GM18861 (cell line): Measurements from ENCODE around the gene WWOX.
A peak's percentile ranks its signal among the peaks of the same experiment; 100 is the strongest.

Experiments
- ATAC-seq: cut with Tn5 transposase; IDR thresholded peaks from one replicate; pipeline ENCODE4 v1.9.1; 2021; ENCODE audit not compliant: unreplicated experiment

WWOX gene

DNA sequence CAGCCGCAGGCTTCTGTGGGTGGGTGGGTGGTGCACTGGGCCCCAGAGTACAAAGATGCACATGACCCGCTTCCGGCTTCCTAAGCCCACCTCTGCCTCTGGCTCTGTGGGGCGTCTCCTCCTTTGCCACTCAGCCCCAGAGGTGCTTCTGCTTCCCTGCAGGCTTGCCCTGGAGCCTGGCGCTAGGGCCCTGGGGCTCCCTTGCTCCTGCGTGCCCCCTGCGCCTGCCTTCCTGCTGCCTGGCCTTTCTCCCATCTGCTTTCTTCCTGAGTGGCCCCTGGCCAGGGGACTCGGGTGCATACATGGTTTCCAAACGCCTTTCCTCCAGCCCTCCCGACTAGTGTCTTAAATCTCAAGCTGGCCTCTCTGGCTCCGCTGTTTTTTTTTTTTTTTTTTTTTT is 3.4 kb downstream of the WWOX start:
- ATAC-seq, result no peak

DNA sequence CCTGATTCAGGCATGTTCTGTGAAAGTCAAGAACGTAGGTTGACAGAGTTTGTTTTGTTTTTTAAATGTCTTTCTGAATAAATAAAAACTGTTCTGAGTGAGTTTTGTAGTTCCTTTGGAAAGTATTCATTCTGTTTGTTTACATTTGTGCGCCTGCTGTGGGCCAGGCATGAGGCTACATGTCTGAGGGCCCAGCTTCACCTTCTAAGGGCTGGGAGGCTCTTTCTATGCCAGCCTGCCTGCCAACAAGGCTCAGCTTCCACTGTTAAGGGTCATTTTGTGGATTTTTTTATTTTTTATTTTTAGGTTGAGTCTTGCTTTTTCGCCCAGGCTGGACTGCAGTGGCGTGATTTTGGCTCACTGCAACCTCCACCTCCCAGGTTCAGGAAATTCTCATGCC is 6.1 kb downstream of the WWOX start:
- no peak for ATAC-seq

DNA sequence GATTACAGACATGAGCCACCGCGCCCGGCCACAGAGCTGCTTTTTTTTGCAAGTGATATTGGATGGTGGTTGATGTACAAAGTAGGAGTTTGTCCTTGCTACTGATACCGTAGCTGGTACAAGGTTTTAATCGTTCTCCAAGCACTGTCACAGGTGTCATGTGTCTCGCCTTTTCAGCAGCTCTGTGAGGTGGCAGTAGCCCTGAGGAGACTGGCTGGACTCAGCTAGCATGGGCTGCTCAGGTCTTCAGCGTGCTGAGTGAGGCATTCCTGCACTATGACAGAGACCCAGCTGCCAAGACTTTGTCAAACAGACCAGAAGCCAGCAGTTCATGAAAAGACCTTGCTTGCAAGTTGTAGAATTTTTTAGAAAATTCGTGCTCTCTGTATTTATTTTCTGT is 7.2 kb downstream of the WWOX start:
- no peak for ATAC-seq

DNA sequence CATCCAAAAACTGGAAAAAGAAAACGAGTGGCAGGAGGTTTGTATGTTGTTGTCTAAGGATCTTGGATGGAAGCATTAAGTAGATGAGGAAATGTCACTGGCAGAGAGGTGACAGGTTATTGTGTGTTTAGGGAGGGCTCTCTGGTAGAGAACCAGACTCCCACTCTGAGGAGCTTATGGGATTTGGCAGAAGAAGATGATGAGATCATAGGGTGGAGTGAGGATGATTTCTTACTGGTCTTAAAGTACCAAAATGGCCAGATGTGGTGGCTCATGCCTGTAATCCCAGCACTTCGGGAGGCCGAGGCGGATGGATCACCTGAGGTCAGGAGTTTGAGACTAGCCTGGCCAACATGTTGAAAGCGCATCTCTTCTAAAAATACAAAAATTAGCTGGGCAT is 9.0 kb downstream of the WWOX start:
- ATAC-seq, result no peak

DNA sequence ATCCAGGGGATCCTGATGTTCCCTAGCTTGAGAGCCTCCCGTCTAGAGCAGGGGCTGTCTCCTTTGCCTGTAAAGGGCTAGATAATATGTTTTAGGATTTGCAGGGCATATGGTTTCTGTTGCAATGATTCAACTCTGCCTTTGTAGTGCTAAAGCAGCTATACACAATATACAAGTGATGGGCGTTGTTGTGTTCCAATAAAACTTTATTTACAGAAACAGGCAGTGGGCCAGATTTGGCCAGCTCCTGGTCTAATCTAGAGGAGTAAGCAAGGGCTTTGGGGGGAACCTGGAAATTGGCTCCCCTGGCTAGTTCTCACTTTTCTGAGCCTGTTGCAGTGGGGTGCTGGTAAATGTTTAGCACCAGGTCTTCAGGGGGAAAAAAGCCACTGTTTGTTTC is 13.8 kb downstream of the WWOX start:
- no peak for ATAC-seq

DNA sequence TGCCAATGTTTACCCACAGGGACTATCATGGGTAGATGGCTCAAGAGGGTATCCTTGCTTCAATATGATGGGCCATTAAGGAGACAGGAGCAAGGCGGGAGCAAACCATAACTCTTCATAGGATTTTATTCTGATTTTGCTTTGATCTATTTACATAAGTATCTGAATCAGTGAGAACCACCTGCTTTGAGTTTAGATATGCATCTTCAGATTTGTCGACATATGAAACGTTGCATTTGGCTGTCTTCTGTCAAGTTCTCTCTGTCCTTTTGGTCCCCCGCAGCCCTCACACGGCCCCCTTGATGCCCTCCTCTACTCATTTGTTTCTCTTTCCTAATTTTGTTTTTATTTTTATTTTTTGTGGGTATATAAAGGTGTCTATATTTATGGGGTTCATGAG is 16.2 kb downstream of the WWOX start:
- ATAC-seq, result no peak

DNA sequence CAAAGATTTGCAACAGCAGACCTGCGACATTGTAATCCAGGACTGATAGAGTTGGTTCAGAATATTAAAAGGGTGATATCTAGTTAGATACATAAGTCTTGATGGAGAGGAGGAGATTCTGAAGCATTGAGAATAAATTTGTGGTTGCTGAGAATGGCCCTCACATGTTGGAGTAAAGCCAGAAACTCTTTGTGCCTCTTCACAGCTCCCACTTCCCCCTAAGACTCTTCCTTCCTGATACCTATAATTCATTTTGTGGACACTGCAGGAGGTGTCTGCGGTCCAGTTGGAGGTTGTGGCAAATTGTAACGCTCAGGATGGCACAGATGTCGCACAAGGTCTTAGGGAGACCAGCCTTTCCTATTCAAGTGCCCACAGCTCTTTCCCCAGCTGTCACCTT is 17.5 kb downstream of the WWOX start:
- no peak for ATAC-seq

DNA sequence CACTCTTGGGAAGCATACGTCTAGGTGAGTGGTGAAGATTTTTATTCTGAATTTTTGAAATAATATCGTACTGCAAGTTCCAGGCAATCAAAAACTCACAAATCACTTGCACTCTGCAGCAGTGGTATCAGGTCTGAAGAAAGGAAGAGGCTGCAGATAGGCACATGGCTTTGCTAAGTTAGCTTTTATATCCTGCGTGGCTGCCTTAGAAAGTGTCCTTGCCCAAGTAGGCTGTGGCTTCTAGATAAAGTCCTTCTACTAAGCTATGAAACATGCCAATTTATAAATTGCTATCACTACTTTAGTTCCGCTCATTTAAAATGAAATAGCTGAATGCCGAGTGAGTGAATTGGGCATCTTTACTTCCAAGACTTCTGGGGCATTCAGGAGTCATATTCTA is 17.9 kb downstream of the WWOX start:
- ATAC-seq, result no peak

DNA sequence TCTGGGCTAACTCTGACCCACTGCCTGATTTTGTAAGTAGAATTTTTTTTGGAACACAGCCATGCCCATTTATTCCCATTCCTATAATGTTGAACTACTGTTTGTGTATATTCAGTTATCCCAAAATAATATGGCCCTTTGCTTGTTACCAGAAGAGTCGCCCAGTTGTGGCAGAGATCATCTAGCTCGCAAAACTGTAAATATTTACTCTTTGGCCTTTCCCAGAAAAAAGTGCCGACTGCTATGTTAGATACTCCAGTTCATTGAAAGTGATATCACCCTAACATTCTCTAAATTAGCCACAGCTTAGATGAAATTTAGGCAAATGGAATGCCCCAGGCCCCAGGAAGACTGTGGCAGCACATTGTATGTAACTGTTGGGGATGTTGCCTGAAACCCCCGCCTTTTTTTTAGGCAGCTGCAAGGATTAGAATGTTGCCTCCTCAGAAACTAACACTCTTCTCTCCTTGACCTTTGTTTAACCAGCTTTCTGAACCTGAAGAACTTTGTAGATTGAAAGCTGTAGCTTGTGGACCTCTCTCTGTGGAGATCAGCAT is 19.1 kb downstream of the WWOX start:
- no peak for ATAC-seq

DNA sequence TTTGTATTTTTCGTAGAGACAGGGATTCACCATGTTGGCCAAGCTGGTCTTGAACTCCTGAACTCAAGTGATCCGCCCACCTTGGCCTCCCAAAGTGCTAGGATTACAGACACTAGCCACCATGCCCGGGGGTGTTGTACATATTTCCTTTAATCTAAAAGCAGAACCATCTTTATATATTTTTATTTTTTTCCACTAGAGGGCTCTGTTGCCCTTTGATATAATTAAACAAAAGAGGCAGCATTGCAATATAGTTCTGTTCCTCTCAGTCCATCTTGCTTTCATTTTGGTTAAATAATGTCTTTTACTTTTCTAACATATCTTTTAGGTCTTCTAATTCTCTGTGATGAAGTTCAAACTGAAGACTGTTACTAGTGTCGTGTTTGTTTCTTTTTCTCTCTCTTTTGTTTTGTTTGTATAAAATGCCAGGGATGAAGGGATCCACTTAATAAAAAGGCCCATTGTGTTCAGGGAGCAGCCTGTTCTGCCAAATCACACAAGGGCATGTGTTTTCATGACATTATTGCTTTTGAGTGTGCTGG is 23.4 kb downstream of the WWOX start:
- peak; percentile 80 for ATAC-seq

DNA sequence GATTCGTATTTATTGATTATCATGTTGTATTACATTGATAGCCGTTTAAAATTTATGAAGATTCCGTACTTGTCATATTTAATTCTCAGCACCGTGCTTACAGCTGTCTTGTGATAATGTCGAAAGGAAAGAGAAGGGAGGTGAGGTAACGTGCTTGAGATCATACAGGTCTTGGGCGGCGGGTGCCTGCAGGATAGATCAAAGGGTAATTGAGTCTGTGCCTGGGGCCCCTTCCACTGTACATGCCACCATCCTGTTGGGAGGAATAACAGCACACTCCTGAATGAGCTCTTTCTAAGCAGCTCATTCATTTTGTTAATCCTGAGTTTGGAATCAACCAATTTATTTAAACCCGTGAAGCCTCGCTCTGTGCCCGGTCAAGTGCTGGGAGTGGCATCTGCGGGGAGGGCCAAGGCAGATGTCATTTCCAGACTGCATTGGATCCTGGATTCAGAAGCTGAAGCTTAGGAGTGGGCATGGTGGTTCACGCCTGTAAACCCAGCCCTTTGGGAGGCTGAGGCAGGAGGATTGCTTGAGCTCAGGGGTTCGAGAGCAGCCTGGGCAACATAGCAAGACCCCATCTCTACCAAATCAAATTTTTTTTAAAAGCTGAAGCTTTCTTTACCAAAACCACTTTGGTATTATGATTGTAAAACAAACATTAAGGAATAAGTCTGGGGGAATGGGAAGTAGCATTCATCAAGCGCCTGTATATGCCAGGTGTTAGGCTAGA is 25.8 kb downstream of the WWOX start:
- no peak for ATAC-seq

DNA sequence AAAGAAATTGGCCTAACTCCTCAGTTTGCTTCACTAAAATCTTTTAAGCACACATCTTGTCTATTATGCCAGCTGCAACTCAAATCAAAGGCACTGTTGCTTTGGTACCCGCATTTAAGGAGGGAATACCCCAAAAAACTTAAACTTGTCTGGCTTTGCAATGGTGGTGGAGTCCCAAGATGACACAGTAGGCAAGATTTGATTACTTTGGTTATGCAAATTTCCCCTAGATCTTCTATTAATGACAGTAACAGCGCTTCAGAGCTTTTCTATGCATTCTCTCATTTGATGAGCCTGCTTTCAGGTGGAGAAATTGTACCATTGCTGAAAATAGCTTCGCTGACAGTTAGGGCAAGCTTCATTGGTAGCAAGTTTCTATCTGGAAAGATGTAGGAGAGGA is 27.2 kb downstream of the WWOX start:
- ATAC-seq, result no peak

DNA sequence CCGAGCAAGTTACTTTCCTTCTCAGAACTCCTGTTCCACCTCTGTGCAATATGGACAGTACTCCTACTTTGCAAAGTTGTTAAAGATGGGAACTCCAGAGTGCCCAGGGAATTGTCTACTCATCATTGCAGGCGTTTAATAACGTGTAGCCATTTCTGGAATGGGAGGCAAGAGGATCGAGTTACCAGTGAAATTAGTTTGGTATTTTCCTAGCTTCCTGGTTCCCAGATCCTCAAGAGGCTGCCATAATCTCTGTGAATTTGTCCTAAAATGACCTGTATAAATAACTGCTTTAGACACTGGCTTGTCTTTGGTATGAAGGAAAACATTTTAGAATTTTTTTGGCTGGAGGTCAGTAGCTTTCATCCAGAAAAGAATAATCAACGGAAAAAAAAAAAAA is 27.7 kb downstream of the WWOX start:
- no peak for ATAC-seq

DNA sequence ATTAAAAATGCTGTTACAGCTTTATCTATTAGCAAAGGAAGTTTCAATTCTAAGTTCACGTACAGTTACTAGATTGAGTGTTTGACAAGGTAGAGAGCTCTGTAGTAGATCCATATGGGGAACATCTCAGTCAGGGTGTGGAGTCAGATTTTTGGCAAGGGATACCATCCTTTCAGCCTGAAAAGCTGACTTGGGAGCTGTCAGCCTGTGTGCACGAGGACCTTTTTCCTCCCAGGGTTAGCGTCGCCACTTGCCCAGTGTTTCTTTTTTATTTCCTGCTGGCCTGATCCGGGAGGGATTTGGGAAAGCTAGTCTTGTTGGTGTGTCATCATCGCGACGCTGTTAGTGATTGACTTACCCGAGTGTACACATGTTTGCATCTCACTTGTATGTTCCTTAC is 29.5 kb downstream of the WWOX start:
- ATAC-seq, result no peak

DNA sequence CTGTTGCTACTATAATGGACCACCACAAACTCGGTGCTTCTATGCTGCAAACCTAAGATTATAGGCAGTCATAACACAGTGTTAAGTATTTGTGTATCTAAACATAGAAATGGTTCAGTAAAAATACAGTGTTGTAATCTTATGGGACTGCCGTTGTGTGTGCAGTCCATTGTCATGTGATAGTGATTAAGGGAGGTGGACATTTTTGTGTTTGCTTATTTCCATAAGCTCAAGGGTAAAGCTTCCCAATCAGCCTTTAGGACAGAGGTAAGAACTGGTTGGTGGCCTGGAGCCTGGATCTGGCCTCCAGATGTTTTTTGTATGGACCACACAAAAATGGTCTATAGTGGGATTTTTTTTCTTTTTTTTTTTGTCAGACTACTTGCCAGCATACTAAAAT is 29.9 kb downstream of the WWOX start:
- ATAC-seq, result no peak

DNA sequence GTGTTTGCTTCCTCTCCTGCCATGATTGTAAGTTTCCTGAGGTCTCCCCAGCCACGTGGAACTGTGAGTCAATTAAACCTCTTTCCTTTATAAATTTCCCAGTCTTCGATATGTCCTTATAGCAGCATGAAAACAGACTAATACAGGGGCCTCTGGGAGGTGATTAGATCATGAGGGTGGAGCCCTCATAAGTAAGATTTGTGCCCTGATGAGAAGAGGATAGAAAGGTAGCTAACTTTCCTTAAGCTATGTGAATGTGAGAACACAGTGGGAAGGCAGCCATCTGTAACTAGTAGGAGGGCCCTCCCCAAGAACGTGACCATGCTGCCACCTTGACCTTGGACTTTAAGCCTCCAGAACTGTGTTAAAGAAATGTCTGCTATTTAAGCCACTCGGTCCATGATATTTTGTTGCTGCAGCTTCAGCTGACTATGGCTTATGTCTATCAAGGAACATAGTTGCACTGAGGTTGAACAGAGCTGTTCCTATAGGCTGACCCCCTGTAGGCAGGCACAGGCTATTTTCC is 30.7 kb downstream of the WWOX start:
- ATAC-seq, result no peak

DNA sequence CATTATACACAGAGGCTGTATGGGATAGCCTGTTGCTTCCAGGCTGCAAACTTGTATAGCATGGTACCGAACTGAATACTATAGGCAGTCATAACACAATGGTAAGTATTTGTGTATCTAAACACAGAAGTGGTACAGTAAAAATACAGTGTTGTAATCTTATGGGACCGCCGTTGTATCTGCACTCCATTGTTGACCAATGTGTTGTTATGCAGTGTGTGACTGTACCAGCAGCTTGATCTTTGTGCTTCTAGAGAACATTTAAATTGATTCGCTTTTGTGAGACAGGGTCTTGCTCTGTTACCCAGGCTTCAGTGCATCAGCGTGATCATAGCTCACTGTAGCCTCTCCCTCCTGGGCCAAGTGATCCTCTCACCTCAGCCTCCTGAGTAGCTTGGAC is 31.5 kb downstream of the WWOX start:
- ATAC-seq, result no peak

DNA sequence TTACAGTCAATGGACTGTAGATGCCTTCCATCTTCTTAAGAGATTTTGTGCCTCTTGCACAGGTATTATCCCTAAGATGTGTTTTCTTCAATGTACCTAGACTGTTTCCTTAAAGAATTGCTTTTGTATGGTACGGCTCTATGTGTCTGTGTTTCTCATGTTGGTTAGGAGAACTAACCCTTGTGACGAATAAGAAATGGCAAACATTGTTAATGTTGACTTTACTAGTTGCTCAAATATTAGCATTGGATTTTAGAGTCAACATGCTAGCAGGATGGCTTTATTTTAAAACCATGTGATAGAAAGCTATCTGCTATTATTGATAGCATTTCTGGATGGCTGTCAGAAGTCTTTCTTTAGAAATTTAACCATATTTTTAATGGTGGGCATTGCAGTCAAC is 34.5 kb downstream of the WWOX start:
- ATAC-seq, result no peak

DNA sequence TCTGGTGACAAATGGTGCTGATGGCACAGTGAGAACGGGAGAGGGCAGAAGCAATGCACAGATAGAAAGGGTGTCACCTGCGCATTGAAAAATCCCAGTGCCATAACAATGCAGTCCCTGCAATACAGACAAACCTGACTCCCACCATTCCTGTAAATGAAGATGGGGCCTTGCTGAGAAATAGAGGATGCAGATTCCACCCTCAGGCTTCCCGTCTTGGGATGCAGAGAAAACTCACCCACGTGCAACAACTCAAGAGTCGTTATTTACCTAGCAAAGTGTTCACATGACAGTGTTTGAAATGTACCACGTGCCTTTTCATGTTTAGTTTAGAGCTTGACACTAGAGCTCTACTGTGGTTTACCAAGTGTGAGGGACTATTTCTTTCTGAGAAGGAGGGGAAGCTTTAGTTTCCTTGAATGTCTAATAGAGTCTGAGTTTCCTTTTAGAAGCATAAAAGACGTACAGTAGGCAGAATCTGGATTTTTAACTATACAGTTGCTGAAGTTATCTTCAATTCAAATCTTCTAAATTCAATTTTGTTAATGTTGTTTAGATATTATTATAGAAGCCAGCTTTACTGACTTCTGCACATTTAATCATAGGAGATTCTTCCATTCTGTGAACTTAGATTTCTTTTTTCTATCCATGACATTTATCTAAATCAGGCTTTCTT is 35.6 kb downstream of the WWOX start:
- no peak for ATAC-seq

DNA sequence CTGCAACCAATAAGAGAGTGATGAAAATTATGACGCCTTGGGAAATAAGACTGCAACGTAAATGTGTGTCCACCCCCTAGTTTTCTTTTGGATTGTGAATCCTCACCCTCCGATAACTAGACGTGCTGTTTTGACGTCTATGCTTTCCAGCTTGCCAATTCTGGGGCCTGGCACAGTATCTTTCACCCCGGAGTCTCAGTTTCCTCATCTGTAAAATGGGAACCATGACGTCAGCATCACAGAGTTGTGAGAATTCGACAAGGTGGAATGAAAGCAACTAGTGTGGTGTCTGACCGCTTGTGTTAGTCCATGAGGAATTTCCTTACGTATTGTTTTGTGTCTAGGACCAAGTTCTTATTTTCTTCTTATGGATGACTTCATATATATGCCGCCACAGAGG is 37.7 kb downstream of the WWOX start:
- no peak for ATAC-seq

DNA sequence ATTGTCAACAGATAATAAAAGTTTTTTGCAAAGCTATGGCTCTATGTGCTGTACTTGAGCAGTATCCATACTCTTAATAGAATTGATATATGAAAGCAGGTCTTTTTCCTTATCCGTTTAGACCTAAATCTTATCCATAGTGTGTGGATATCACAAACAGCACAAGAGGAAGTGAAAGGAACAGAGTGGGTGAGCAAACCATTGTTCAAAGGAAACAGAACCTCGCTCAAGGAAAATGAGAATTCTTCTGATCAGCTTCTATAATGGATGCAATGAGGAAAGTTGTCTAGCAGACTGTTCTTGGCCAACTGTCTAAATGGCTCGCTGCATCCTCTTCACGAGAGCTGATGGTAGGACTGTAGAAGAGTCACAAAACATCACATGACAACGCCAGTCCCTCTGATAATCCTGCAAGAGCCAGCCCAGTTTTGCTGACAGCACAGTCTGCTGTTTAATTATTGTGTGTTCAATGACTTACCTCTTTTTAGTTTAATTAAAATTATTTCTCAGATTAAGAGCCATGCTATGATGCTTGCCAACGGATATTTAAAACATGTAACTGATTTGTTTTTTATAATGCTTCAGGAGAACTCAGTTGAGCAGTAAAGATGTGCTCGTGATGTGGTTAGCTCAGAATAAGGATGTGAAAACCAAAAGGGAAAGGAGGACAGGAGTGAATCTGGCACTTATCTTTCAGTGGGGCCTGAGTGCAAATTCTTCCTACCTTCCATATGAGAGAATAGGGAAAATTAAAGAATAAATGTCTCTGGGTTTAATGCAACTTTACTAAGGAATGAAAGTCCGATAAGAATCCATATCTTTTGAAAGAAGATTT is 38.5 kb downstream of the WWOX start:
- no peak for ATAC-seq
